K562 (cell line): Measurements from ENCODE around the gene PMM1. TPM values are rescaled to one million over a fixed set of nuclear protein-coding genes. Genes with fewer than 3 reads are reported as not detected.
A peak's percentile ranks its signal among the peaks of the same experiment; 100 is the strongest.

Experiments
- GABPB1 ChIP-seq: sonication (generic); formaldehyde crosslinking; IDR thresholded peaks from 2 replicates; pipeline ENCODE4 v1.8.0; 2022; ENCODE audit warnings: mild to moderate bottlenecking, missing genetic modification reagents
- GTF2F1 ChIP-seq: IDR thresholded peaks from 2 replicates; pipeline ENCODE4 v1.6.1; 2011; ENCODE audit warnings: low read depth, low read length, improper control_type of control experiment
- MGA ChIP-seq: fragments of 450-650 bp; IDR thresholded peaks from 2 replicates; pipeline ENCODE4 v1.6.1; 2016; ENCODE audit warnings: mild to moderate bottlenecking, moderate library complexity
- PRPF4 ChIP-seq: fragments of 200-400 bp; formaldehyde crosslinking; IDR thresholded peaks from one replicate; pipeline ENCODE4 v1.6.1; 2017; ENCODE audit warnings: low read length, low read depth, mild to moderate bottlenecking; ENCODE audit not compliant: insufficient read depth, poor library complexity, severe bottlenecking
- RBFOX2 ChIP-seq: fragments of 200-400 bp; formaldehyde crosslinking; IDR thresholded peaks from 2 replicates; pipeline ENCODE4 v1.6.1; 2017; ENCODE audit warnings: low read depth, mild to moderate bottlenecking, low read length, moderate library complexity
- TBL1XR1 ChIP-seq, 2 experiments: IDR thresholded peaks; 2 replicates each; pipeline ENCODE4 v1.6.1; 2012; ENCODE audit warnings: improper control_type of control experiment in 2 of 2, low read length in 2 of 2, mild to moderate bottlenecking in 1 of 2
- TEAD1 ChIP-seq, 2 experiments: fragments of 450-650 bp in 1 of 2; sonication (generic) in 1 of 2; formaldehyde crosslinking; IDR thresholded peaks; 2 replicates each; pipeline versions ENCODE4 v1.4.0 to v1.8.0; 2020 to 2022; ENCODE audit warnings: mild to moderate bottlenecking in 2 of 2, missing genetic modification reagents in 1 of 2
- polyA plus RNA-seq, 8 experiments: library from polyadenylated mRNA; depleted of rRNA in 4 of 8; stranded (reverse) in 5 of 8; unstranded in 3 of 8; fragments of >200 nt; fragmentation: Nextera tagmentation in 2 of 8; fragmentation: Illumina TruSeq in 1 of 8; extraction: Ambion mirVana in 2 of 8; extraction: Trizol in 1 of 8; gene quantifications; 2 replicates each; pipeline versions ENCODE4 v1.2.1 to v1.2.3, GENCODE V29; 2011 to 2014; ENCODE audit warnings: inconsistent platforms in 1 of 8, missing spikeins in 1 of 8
- total RNA-seq, 7 experiments: library from RNA; depleted of rRNA in 6 of 7; stranded (reverse); fragments of >200 nt in 6 of 7; fragmentation: Illumina TruSeq in 2 of 7; extraction: Trizol in 2 of 7; gene quantifications; 2 replicates each; pipeline versions ENCODE4 v1.2.1 to v1.2.3, GENCODE V29; 2011 to 2021; ENCODE audit warnings: low replicate concordance in 1 of 7
- TF ChIP-seq, protein P1 (sequence below), 2 experiments: fragments of 450-650 bp; IDR thresholded peaks; 2 replicates each; pipeline ENCODE4 v1.6.1; 2018; ENCODE audit warnings: mild to moderate bottlenecking in 2 of 2, low read depth in 1 of 2; ENCODE audit not compliant: partially characterized antibody in 2 of 2
- TF ChIP-seq, protein P2 (sequence below): sonication (generic); formaldehyde crosslinking; IDR thresholded peaks from 2 replicates; pipeline ENCODE4 v1.8.1; 2023; ENCODE audit warnings: mild to moderate bottlenecking, missing genetic modification reagents, moderate library complexity

PMM1 gene
- total and polyA plus RNA-seq, 9 of the 15 experiments (the other 6 are each of a cell fraction or from before 2014, with no cell fraction given) = 10.2 to 31.7 (median 20.3) TPM

- TF ChIP-seq RBFOX2 = peak; percentile 83
- TF ChIP-seq TEAD1 (CRISPR knock-in tag; IDR thresholded peaks at IDR 0.05) = peak in 1 of 2 experiments; percentile 51; a peak in 1 of 4 replicates
- TF ChIP-seq TBL1XR1 (IDR thresholded peaks at IDR 0.05; ENCODE audit: low read length in 2 of 2) = no peak
- TF ChIP-seq GABPB1 (CRISPR knock-in tag) = peak; percentile 63; the same call in 1 of the 2 replicates
- TF ChIP-seq, protein P1, sequence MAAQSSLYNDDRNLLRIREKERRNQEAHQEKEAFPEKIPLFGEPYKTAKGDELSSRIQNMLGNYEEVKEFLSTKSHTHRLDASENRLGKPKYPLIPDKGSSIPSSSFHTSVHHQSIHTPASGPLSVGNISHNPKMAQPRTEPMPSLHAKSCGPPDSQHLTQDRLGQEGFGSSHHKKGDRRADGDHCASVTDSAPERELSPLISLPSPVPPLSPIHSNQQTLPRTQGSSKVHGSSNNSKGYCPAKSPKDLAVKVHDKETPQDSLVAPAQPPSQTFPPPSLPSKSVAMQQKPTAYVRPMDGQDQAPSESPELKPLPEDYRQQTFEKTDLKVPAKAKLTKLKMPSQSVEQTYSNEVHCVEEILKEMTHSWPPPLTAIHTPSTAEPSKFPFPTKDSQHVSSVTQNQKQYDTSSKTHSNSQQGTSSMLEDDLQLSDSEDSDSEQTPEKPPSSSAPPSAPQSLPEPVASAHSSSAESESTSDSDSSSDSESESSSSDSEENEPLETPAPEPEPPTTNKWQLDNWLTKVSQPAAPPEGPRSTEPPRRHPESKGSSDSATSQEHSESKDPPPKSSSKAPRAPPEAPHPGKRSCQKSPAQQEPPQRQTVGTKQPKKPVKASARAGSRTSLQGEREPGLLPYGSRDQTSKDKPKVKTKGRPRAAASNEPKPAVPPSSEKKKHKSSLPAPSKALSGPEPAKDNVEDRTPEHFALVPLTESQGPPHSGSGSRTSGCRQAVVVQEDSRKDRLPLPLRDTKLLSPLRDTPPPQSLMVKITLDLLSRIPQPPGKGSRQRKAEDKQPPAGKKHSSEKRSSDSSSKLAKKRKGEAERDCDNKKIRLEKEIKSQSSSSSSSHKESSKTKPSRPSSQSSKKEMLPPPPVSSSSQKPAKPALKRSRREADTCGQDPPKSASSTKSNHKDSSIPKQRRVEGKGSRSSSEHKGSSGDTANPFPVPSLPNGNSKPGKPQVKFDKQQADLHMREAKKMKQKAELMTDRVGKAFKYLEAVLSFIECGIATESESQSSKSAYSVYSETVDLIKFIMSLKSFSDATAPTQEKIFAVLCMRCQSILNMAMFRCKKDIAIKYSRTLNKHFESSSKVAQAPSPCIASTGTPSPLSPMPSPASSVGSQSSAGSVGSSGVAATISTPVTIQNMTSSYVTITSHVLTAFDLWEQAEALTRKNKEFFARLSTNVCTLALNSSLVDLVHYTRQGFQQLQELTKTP (IDR thresholded peaks at IDR 0.05; ENCODE audit: low read depth in 1 of 2, partially characterized antibody in 2 of 2) = peak in 1 of 2 experiments; percentile 18
- TF ChIP-seq GTF2F1 = no peak
- no peak for TF ChIP-seq PRPF4
- peak; percentile 80 for TF ChIP-seq MGA
- TF ChIP-seq, protein P2, sequence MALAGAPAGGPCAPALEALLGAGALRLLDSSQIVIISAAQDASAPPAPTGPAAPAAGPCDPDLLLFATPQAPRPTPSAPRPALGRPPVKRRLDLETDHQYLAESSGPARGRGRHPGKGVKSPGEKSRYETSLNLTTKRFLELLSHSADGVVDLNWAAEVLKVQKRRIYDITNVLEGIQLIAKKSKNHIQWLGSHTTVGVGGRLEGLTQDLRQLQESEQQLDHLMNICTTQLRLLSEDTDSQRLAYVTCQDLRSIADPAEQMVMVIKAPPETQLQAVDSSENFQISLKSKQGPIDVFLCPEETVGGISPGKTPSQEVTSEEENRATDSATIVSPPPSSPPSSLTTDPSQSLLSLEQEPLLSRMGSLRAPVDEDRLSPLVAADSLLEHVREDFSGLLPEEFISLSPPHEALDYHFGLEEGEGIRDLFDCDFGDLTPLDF (CRISPR knock-in tag) = no peak
Measured at GRCh38 chr22:41621099-41621910, 31.7 kb upstream of the PMM1 start, which contains the start of gene XRCC6 (continued).
